C4-2B (cell line): Measurements from ENCODE around the gene RNF2.

ENCODE experiments used
- CTCF ChIP-seq: fragments of 450-650 bp; conservative IDR thresholded peaks from 2 replicates; pipeline ENCODE4 v1.5.1; 2017; ENCODE audit warnings: mild to moderate bottlenecking
- ZFX ChIP-seq: fragments of 450-650 bp; IDR thresholded peaks from 2 replicates; pipeline ENCODE4 v1.6.1; 2017

DNA sequence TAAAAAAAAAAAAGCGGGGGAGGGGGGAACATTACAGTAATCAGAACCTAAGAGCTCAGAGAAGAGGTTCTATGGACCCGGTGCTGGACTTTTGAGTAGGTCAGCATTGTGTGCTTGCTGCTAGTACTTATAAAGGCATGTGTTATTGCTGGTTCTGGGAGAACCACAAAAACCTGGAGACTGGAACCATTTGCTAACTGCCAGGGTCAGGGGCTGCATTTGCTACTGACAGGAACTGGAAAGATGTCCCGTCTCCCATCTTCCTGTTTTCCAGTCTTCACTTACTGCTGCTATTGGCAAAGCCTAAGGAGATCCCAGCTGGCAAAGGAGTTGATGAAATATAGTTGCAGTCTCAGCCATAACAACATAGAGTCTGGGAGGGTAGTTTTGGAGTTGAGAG, 4.3 kb downstream of the RNF2 start:
- TF ChIP-seq CTCF (no peak), ZFX (no peak)
